Thoracic aorta (tissue), 2 donors: Measurements from ENCODE around the gene FRA10AC1. TPM values are rescaled to one million over a fixed set of nuclear protein-coding genes. Genes with fewer than 3 reads are reported as not detected.

Experiments used
- ATAC-seq: fragments of 150-250 bp; one replicate; pipeline ENCODE4 v1.8.0; 2017; ENCODE audit warnings: low read depth; ENCODE audit not compliant: insufficient number of reproducible peaks, low FRiP score
- DNase-seq: peaks from one replicate; pipeline ENCODE4 v3.0.0-alpha.2; 2020; ENCODE audit warnings: low spot score
- H3K27ac ChIP-seq, 2 donors: fragments of 200-600 bp; sonication (generic); 1 replicate in 1 of 2; 2 replicates in 1 of 2; pipeline ENCODE4 v1.5.1; 2016; ENCODE audit warnings: mild to moderate bottlenecking in 2 of 2, moderate library complexity in 2 of 2
- H3K27me3 ChIP-seq: fragments of 200-600 bp; sonication (generic); replicated peaks from 2 replicates; pipeline ENCODE4 v1.6.0; 2016; ENCODE audit warnings: mild to moderate bottlenecking; ENCODE audit not compliant: insufficient read depth
- H3K36me3 ChIP-seq: fragments of 200-600 bp; sonication (generic); one replicate; pipeline ENCODE4 v1.5.1; 2016
- H3K4me1 ChIP-seq, 2 donors: fragments of 200-600 bp; sonication (generic); 1 replicate in 1 of 2; 2 replicates in 1 of 2; pipeline versions ENCODE4 v1.5.1 to v1.6.0; 2016; ENCODE audit warnings: low read depth in 2 of 2, mild to moderate bottlenecking in 1 of 2; ENCODE audit not compliant: control insufficient read depth in 1 of 2
- H3K4me3 ChIP-seq: fragments of 200-600 bp; sonication (generic); 2 replicates; pipeline ENCODE4 v1.5.1; 2016; ENCODE audit warnings: mild to moderate bottlenecking
- H3K9me3 ChIP-seq: fragments of 200-600 bp; sonication (generic); 2 replicates; pipeline ENCODE4 v1.5.1; 2016
- total RNA-seq, 2 donors: library from RNA; depleted of rRNA; stranded (reverse); fragments of >200 nt; gene quantifications; one replicate each; pipeline versions ENCODE4 v1.1.0 to v1.2.3, GENCODE V29; 2016
- TF ChIP-seq, protein P1 (sequence below): fragments of 200-600 bp; sonication (generic); IDR thresholded peaks from one replicate; pipeline ENCODE4 v1.5.1; 2019; ENCODE audit warnings: antibody characterized with exemption

FRA10AC1 gene
- total RNA-seq, 2 donors from 2014 or later = 25.7 to 35.9 TPM

DNA sequence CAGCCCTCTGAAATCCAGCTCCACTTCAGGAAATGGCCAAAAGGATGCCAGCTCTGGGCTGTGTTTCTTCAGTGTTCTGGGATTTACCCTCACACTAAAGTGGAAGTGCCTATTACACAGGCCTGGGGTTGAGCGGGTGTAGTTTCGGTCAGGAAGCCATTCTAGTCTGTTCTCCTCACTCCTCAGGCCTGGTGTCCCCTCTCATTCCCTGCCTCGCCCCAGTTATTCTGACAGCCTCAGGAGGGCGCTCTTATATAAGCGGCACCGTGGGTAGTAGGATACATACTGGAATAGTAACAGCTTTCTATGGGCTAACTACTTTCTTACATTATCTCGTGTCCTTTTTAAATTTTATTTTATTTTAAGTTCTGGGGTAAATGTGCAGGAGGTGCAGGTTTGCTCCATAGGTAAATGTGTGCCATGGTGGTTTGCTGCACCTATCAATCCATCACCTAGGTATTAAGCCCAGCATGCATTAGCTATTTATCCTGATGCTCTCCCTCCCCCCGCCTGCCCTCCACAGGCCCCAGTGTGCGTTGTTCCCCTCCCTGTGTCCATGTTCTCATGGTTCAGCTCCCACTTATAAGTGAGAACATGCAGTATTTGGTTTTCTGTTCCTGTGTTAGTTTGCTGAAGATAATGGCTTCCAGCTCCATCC, 43.1 kb upstream of the FRA10AC1 start:
- no peak for DNase-seq
- peaks cover 0 to 7% of the 10 kb centered on the region in 2 donors for H3K4me1 ChIP-seq
- H3K27ac ChIP-seq = no peak overlapping the region
- H3K27me3 ChIP-seq = no peaks in the 10 kb centered on the region
- ATAC-seq = no peak
- no peaks in the 10 kb centered on the region for H3K36me3 ChIP-seq
- H3K4me3 ChIP-seq = no peak overlapping the region
- H3K9me3 ChIP-seq = no peaks in the 10 kb centered on the region
- TF ChIP-seq, protein P1, sequence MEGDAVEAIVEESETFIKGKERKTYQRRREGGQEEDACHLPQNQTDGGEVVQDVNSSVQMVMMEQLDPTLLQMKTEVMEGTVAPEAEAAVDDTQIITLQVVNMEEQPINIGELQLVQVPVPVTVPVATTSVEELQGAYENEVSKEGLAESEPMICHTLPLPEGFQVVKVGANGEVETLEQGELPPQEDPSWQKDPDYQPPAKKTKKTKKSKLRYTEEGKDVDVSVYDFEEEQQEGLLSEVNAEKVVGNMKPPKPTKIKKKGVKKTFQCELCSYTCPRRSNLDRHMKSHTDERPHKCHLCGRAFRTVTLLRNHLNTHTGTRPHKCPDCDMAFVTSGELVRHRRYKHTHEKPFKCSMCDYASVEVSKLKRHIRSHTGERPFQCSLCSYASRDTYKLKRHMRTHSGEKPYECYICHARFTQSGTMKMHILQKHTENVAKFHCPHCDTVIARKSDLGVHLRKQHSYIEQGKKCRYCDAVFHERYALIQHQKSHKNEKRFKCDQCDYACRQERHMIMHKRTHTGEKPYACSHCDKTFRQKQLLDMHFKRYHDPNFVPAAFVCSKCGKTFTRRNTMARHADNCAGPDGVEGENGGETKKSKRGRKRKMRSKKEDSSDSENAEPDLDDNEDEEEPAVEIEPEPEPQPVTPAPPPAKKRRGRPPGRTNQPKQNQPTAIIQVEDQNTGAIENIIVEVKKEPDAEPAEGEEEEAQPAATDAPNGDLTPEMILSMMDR = no peak

DNA sequence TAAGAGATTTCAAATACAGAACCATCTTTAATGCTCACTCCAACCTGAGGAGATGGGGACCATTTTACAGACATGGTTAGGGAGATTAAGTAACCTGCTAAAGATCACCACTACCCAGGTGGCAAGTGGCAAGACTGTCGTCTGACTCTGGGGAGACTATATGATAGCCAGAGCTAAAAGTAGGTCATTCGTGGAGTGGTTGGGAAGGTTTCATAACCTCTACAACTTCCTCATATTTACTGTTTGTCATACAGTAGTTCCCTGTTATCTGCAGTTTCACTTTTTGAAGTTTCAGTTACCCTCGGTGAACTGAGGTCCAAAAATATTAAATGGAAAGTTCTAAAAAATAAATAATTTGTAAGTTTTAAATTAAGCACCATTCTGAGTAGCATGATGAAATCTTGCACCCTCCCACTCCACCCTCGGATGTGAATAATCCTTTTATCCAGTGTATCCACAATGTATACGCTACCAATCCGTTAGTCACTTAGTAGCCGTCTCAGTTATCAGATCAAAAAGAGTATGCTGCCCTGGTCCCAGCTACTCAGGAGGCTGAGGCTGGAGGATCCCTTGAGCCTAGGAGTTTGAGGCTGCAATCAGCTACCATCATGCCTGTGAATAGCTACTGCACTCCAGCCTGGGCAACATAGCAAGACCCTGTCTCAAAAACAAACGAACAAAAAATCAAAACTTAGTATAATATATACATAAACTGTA, 40.4 kb upstream of the FRA10AC1 start:
- Histone ChIP-seq H3K27me3 (no peaks in the 10 kb centered on the region), H3K36me3 (no peaks in the 10 kb centered on the region), H3K9me3 (no peaks in the 10 kb centered on the region), H3K27ac (no peak overlapping the region), H3K4me1 (peaks cover 0 to 7% of the 10 kb centered on the region in 2 donors), H3K4me3 (peak overlapping the region; percentile 7)
- TF ChIP-seq, protein P1 = no peak
- DNase-seq (no peak), ATAC-seq (no peak)

DNA sequence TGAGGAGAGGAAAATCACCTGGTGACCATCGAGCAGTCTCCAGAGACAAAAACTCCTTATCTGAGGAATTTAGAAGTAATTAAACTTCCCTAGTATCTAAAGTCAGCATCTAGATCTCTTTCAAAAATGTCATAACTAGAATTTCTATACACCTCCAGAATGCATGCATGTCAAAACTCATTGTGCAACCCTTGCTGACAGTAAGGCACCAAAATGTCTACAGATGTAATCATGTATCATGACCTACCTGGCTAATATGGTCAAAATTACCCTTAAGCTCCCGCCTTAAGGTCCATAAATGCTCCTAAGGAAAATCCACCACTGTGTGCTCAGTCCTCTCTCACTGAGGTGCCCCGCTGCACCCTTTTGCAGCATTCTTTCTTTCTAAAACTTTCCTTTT, 39.0 kb upstream of the FRA10AC1 start:
- H3K9me3 ChIP-seq = no peaks in the 10 kb centered on the region
- TF ChIP-seq, protein P1 = no peak
- no peak overlapping the region for H3K27ac ChIP-seq
- H3K27me3 ChIP-seq = no peaks in the 10 kb centered on the region
- no peak overlapping the region for H3K4me3 ChIP-seq
- H3K4me1 ChIP-seq = no peaks in the 10 kb centered on the region
- H3K36me3 ChIP-seq = no peaks in the 10 kb centered on the region
- ATAC-seq (no peak), DNase-seq (no peak)

DNA sequence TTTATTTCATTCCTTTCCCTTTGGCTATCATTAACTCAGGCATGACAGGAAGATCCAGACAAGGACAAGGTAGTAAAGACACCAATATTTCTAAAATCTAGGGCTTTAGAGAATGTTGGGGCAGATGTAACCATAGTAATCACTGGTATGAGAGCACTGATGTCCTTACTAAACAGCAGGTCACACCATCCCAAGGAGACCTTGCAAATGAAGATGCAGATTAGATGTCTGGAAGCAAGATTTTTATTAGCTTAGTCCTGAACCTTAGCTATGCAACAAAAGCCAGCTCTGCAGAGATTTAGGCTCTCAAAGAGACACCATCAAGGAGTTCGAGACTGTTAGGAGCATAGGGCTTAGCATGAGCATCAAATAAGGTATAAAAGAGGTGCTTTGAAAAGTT, 23.6 kb upstream of the FRA10AC1 start:
- no peak for DNase-seq
- H3K4me3 ChIP-seq = no peak overlapping the region
- no peak for ATAC-seq
- H3K36me3 ChIP-seq = no peaks in the 10 kb centered on the region
- TF ChIP-seq, protein P1 = no peak
- H3K4me1 ChIP-seq = no peaks in the 10 kb centered on the region
- H3K27me3 ChIP-seq = no peaks in the 10 kb centered on the region
- H3K27ac ChIP-seq = no peak overlapping the region
- no peaks in the 10 kb centered on the region for H3K9me3 ChIP-seq

DNA sequence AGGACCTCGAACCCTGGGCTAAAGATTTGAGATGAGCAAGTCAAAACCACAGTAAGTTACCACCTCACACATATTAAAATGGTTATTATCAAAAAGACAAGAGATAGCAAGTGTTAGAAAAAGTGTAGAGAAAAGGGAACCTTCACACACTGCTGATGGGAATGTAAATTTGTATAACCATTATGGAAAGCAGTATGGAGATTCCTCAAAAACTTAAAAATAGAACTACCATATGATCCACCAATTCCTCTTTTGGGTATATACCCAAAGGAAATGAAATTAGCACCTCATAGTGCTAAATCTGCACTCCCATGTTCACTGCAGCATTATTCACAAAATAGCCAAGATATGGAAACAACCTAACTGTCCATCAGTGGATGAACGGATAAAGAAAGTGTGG, 20.8 kb upstream of the FRA10AC1 start:
- Histone ChIP-seq H3K27me3 (no peaks in the 10 kb centered on the region), H3K4me3 (no peak overlapping the region), H3K4me1 (no peaks in the 10 kb centered on the region), H3K9me3 (no peaks in the 10 kb centered on the region), H3K36me3 (no peaks in the 10 kb centered on the region), H3K27ac (no peak overlapping the region)
- DNase-seq = no peak
- TF ChIP-seq, protein P1 = no peak
- ATAC-seq = no peak
